OCI-LY1 (cell line): ENCODE measurements around the gene PHF23.

Experiments used
- H2AFZ ChIP-seq: fragments of 200-600 bp; sonication (generic), shearing (Covaris generic); 2 replicates; pipeline ENCODE4 v1.6.0; 2014; ENCODE audit warnings: antibody characterized with exemption, mild to moderate bottlenecking, low read length
- H3F3A ChIP-seq: fragments of 200-600 bp; sonication (generic), shearing (Covaris generic); 2 replicates; pipeline ENCODE4 v1.6.0; 2014; ENCODE audit warnings: mild to moderate bottlenecking, antibody characterized with exemption, low read length, moderate library complexity; ENCODE audit not compliant: insufficient read depth
- H3K27ac ChIP-seq: fragments of 200-600 bp; sonication (generic); 2 replicates; pipeline ENCODE4 v1.5.1; 2014; ENCODE audit warnings: low read length, mixed run types, mild to moderate bottlenecking, low read depth; ENCODE audit not compliant: poor library complexity, severe bottlenecking
- H3K27me3 ChIP-seq: fragments of 200-600 bp; sonication (generic); 2 replicates; pipeline ENCODE4 v1.6.0; 2014; ENCODE audit warnings: antibody characterized with exemption, mild to moderate bottlenecking, low read length, moderate library complexity; ENCODE audit not compliant: insufficient read depth
- H3K36me3 ChIP-seq: fragments of 200-600 bp; sonication (generic); 2 replicates; pipeline ENCODE4 v1.6.1; 2014; ENCODE audit warnings: mild to moderate bottlenecking, antibody characterized with exemption, low read length, moderate library complexity, mixed read lengths; ENCODE audit not compliant: insufficient read depth
- H3K4me1 ChIP-seq: fragments of 200-600 bp; sonication (generic); 2 replicates; pipeline ENCODE4 v1.5.1; 2014; ENCODE audit warnings: mild to moderate bottlenecking, low read length, moderate library complexity; ENCODE audit not compliant: insufficient read depth, severe bottlenecking
- H3K4me2 ChIP-seq: fragments of 200-600 bp; sonication (generic), shearing (Covaris generic); 2 replicates; pipeline ENCODE4 v1.6.1; 2014; ENCODE audit warnings: low read length
- H3K4me3 ChIP-seq: fragments of 200-600 bp; sonication (generic); 2 replicates; pipeline ENCODE4 v1.5.1; 2014; ENCODE audit warnings: low read length, low read depth, mild to moderate bottlenecking, mixed read lengths; ENCODE audit not compliant: poor library complexity, severe bottlenecking
- H3K79me2 ChIP-seq: fragments of 200-600 bp; shearing (Covaris generic); 2 replicates; pipeline ENCODE4 v1.6.1; 2016; ENCODE audit warnings: mixed run types, low read length, mixed read lengths; ENCODE audit not compliant: insufficient read depth
- H3K9ac ChIP-seq: fragments of 200-600 bp; sonication (generic), shearing (Covaris generic); 2 replicates; pipeline ENCODE4 v1.6.1; 2014; ENCODE audit warnings: mild to moderate bottlenecking, low read length, mixed read lengths
- H3K9me2 ChIP-seq: fragments of 200-600 bp; sonication (generic), shearing (Covaris generic); 2 replicates; pipeline ENCODE4 v1.6.1; 2014; ENCODE audit warnings: low read depth, mild to moderate bottlenecking, low read length, mixed read lengths
- H3K9me3 ChIP-seq: fragments of 200-600 bp; shearing (Covaris generic); 2 replicates; pipeline ENCODE4 v1.6.1; 2014; ENCODE audit warnings: low read length, mixed read lengths
- H4K20me1 ChIP-seq: fragments of 200-600 bp; sonication (generic), shearing (Covaris generic); 2 replicates; pipeline ENCODE4 v1.6.0; 2016; ENCODE audit warnings: mild to moderate bottlenecking, low read length; ENCODE audit not compliant: insufficient read depth
- CTCF ChIP-seq: fragments of 200-600 bp; sonication (generic), shearing (Covaris generic); IDR thresholded peaks from 2 replicates; pipeline ENCODE4 v1.5.1; 2017; ENCODE audit warnings: mild to moderate bottlenecking, antibody characterized with exemption, low read length, moderate library complexity, mixed read lengths
- EZH2 ChIP-seq: fragments of 200-600 bp; sonication (generic), shearing (Covaris generic); IDR thresholded peaks from 2 replicates; pipeline ENCODE4 v1.8.0; 2017; ENCODE audit warnings: borderline replicate concordance, mixed run types, mild to moderate bottlenecking, antibody characterized with exemption, low read length, moderate library complexity, mixed read lengths

Gene PHF23

GRCh38 chr17:7238420-7239090 is 702 bp downstream of the PHF23 start:
- 0 out of 2 replicates have a peak, but pooled peaks cover 10% of the 10 kb centered on the region for H3F3A ChIP-seq
- H3K4me1 ChIP-seq, result peaks cover 57% of the 10 kb centered on the region
- peak overlapping the region; percentile 81 for H3K27ac ChIP-seq
- no peaks in the 10 kb centered on the region for H3K9me3 ChIP-seq
- peaks cover 11% of the 10 kb centered on the region for H3K79me2 ChIP-seq
- H3K9me2 ChIP-seq, result no peaks in the 10 kb centered on the region
- no peaks in the 10 kb centered on the region for H3K27me3 ChIP-seq
- peak overlapping the region; percentile 100 for H3K9ac ChIP-seq
- H3K36me3 ChIP-seq, result peaks cover 48% of the 10 kb centered on the region
- no peaks in the 10 kb centered on the region for H4K20me1 ChIP-seq
- H3K4me2 ChIP-seq, result peak overlapping the region; percentile 63
- H2AFZ ChIP-seq, result no peak overlapping the region
- peak overlapping the region; percentile 98 for H3K4me3 ChIP-seq
- no peak for TF ChIP-seq CTCF
- no peak for TF ChIP-seq EZH2

GRCh38 chr17:7237761-7238419 is 1.4 kb downstream of the PHF23 start:
- H3K79me2 ChIP-seq, result peaks cover 17% of the 10 kb centered on the region
- peaks cover 44% of the 10 kb centered on the region for H3K36me3 ChIP-seq
- H3K4me1 ChIP-seq, result peaks cover 51% of the 10 kb centered on the region
- H3K9me2 ChIP-seq, result no peaks in the 10 kb centered on the region
- no peak overlapping the region for H2AFZ ChIP-seq
- H3K4me2 ChIP-seq, result peak overlapping the region; percentile 63
- no peaks in the 10 kb centered on the region for H4K20me1 ChIP-seq
- H3F3A ChIP-seq, result 0 out of 2 replicates have a peak, but pooled peaks cover 10% of the 10 kb centered on the region
- peak overlapping the region; percentile 81 for H3K27ac ChIP-seq
- peak overlapping the region; percentile 100 for H3K9ac ChIP-seq
- TF ChIP-seq CTCF (no peak), EZH2 (no peak)
- no peaks in the 10 kb centered on the region for H3K9me3 ChIP-seq
- H3K27me3 ChIP-seq, result no peaks in the 10 kb centered on the region
- peak overlapping the region; percentile 98 for H3K4me3 ChIP-seq

GRCh38 chr17:7237266-7237760 is 1.9 kb downstream of the PHF23 start:
- H3F3A ChIP-seq, result 0 out of 2 replicates have a peak, but pooled peaks cover 10% of the 10 kb centered on the region

More at GRCh38 chr17:7237266-7237760, 1.9 kb downstream of the PHF23 start:
- Histone ChIP-seq H2AFZ (no peak overlapping the region), H3K9me2 (no peaks in the 10 kb centered on the region), H3K9me3 (no peaks in the 10 kb centered on the region), H3K4me3 (peak overlapping the region; percentile 98), H3K79me2 (peaks cover 22% of the 10 kb centered on the region), H3K4me1 (peaks cover 55% of the 10 kb centered on the region), H3K36me3 (peaks cover 46% of the 10 kb centered on the region), H3K9ac (peak overlapping the region; percentile 100), H3K4me2 (peak overlapping the region; percentile 63), H4K20me1 (no peaks in the 10 kb centered on the region), H3K27me3 (no peaks in the 10 kb centered on the region), H3K27ac (peak overlapping the region; percentile 46)
- TF ChIP-seq CTCF (no peak), EZH2 (no peak)
